IMR-90 (cell line): ENCODE data around the gene RPP25. TPM values are rescaled to one million over a fixed set of nuclear protein-coding genes. Genes with fewer than 3 reads are reported as not detected.

ENCODE experiments used
- ATAC-seq: fragments of 200-7000 bp; cut with Tn5 transposase; 2 replicates; pipeline ENCODE4 v1.9.1; 2020; ENCODE audit warnings: low read depth, mild to moderate bottlenecking, moderate library complexity
- Bru-seq: library from RNA; stranded (reverse); fragments of 400-500 nt; gene quantifications from one replicate; lab custom pipeline; 2021; lab: Mats Ljungman, UMichigan
- BruChase-seq, 2 experiments: library from RNA; stranded (reverse); fragments of 400-500 nt; gene quantifications; one replicate each; lab custom pipeline; 2021; lab: Mats Ljungman, UMichigan
- BruUV-seq: library from RNA; stranded (reverse); fragments of 400-500 nt; replicated peaks from 2 replicates; lab custom pipeline; 2021; lab: Mats Ljungman, UMichigan
- CTCF ChIA-PET: fragments of 300-600 bp; formaldehyde crosslinking; extraction: SDS; loops from one replicate; lab custom pipeline; 2021; ENCODE audit warnings: antibody characterized with exemption; lab: Yijun Ruan, JAX
- POLR2A ChIA-PET: fragments of 300-600 bp; sonication (Branson Sonifier 250); formaldehyde crosslinking; loops from one replicate; lab custom pipeline; 2022; ENCODE audit warnings: antibody characterized with exemption; ENCODE audit not compliant: unreplicated experiment; lab: Charles Lee
- DNase-seq: peaks from one replicate; pipeline ENCODE4 v3.0.0; 2013
- H2AFZ ChIP-seq: replicated peaks from 2 replicates; pipeline ENCODE3; 2013; ENCODE audit warnings: low read length, mild to moderate bottlenecking; ENCODE audit not compliant: poor library complexity
- H2AK5ac ChIP-seq: 2 replicates; pipeline ENCODE4 v1.6.1; 2013; ENCODE audit warnings: low read depth, low read length, inconsistent platforms
- H2AK9ac ChIP-seq: replicated peaks from 2 replicates; pipeline ENCODE3; 2013; ENCODE audit warnings: mild to moderate bottlenecking, low read depth, low read length, moderate library complexity; ENCODE audit not compliant: poor library complexity
- H2BK120ac ChIP-seq: 2 replicates; pipeline ENCODE4 v1.6.1; 2013; ENCODE audit warnings: low read depth, low read length, inconsistent platforms
- H2BK15ac ChIP-seq: 3 replicates; pipeline ENCODE4 v1.6.1; 2013; ENCODE audit warnings: low read depth, low read length, inconsistent platforms
- H2BK20ac ChIP-seq: 2 replicates; pipeline ENCODE4 v1.6.1; 2013; ENCODE audit warnings: low read depth, mild to moderate bottlenecking, inconsistent platforms, low read length, moderate library complexity
- H2BK5ac ChIP-seq: 2 replicates; pipeline ENCODE4 v1.6.1; 2013; ENCODE audit warnings: mild to moderate bottlenecking, low read depth, low read length, inconsistent platforms; ENCODE audit not compliant: poor library complexity, severe bottlenecking
- H3K14ac ChIP-seq: replicated peaks from 2 replicates; pipeline ENCODE4 v1.6.1; 2013; ENCODE audit warnings: low read depth, low read length, inconsistent platforms
- H3K18ac ChIP-seq: 2 replicates; pipeline ENCODE4 v1.6.1; 2013; ENCODE audit warnings: low read depth, low read length, control low read depth
- H3K23ac ChIP-seq: 2 replicates; pipeline ENCODE4 v1.6.1; 2013; ENCODE audit warnings: low read depth, low read length, inconsistent platforms
- H3K27ac ChIP-seq: 2 replicates; pipeline ENCODE4 v1.5.1; 2013; ENCODE audit warnings: mild to moderate bottlenecking, control low read depth, low read length; ENCODE audit not compliant: insufficient read depth
- H3K27me3 ChIP-seq: 2 replicates; pipeline ENCODE4 v1.6.1; 2013; ENCODE audit warnings: low read length; ENCODE audit not compliant: control insufficient read depth, insufficient read depth
- H3K36me3 ChIP-seq: 2 replicates; pipeline ENCODE4 v1.6.1; 2013; ENCODE audit warnings: low read length, mixed read lengths; ENCODE audit not compliant: control insufficient read depth, insufficient read depth
- H3K4ac ChIP-seq: 2 replicates; pipeline ENCODE4 v1.6.1; 2013; ENCODE audit warnings: low read depth, low read length, inconsistent platforms
- H3K4me1 ChIP-seq: 2 replicates; pipeline ENCODE4 v1.6.1; 2013; ENCODE audit warnings: low read length, mixed read lengths; ENCODE audit not compliant: control insufficient read depth, insufficient read depth
- H3K4me2 ChIP-seq: 2 replicates; pipeline ENCODE4 v1.6.1; 2013; ENCODE audit warnings: low read depth, mild to moderate bottlenecking, control low read depth, low read length, moderate library complexity
- H3K4me3 ChIP-seq: 2 replicates; pipeline ENCODE4 v1.5.1; 2013; ENCODE audit warnings: low read depth, mild to moderate bottlenecking, control low read depth, low read length, moderate library complexity; ENCODE audit not compliant: insufficient read depth
- H3K56ac ChIP-seq: 2 replicates; pipeline ENCODE4 v1.6.1; 2013; ENCODE audit warnings: low read length, inconsistent platforms; ENCODE audit not compliant: insufficient read depth; ENCODE audit errors: extremely low read depth
- H3K79me1 ChIP-seq, 2 experiments: 2 replicates each; pipeline ENCODE4 v1.6.1; 2013; ENCODE audit warnings: low read length in 2 of 2, inconsistent platforms in 1 of 2, low read depth in 1 of 2
- H3K9ac ChIP-seq: 2 replicates; pipeline ENCODE4 v1.6.1; 2013; ENCODE audit warnings: low read depth, low read length, control low read depth
- H3K9me1 ChIP-seq: 2 replicates; pipeline ENCODE4 v1.6.1; 2013; ENCODE audit warnings: low read length, inconsistent platforms; ENCODE audit not compliant: insufficient read depth
- H3K9me3 ChIP-seq: 2 replicates; pipeline ENCODE4 v1.6.1; 2013; ENCODE audit warnings: low read length; ENCODE audit not compliant: control insufficient read depth, insufficient read depth
- H4K20me1 ChIP-seq: 2 replicates; pipeline ENCODE4 v1.6.1; 2013; ENCODE audit warnings: low read length, inconsistent platforms; ENCODE audit not compliant: insufficient read depth
- H4K5ac ChIP-seq: 2 replicates; pipeline ENCODE4 v1.6.1; 2013; ENCODE audit warnings: mild to moderate bottlenecking, low read depth, low read length, control low read depth
- H4K8ac ChIP-seq, 2 experiments: 2 replicates each; pipeline ENCODE4 v1.6.1; 2013; ENCODE audit warnings: low read depth in 2 of 2, low read length in 2 of 2, control low read depth in 1 of 2, inconsistent platforms in 1 of 2
- H4K91ac ChIP-seq: 2 replicates; pipeline ENCODE4 v1.6.1; 2013; ENCODE audit warnings: low read depth, low read length, inconsistent platforms; ENCODE audit not compliant: insufficient read depth
- CHD1 ChIP-seq: IDR thresholded peaks from 2 replicates; pipeline ENCODE4 v1.6.1; 2012; ENCODE audit warnings: low read depth, low read length, improper control_type of control experiment
- CTCF ChIP-seq: conservative IDR thresholded peaks from 2 replicates; pipeline ENCODE4 v1.5.1; 2012; ENCODE audit warnings: mild to moderate bottlenecking, low read depth, low read length, improper control_type of control experiment
- ELK1 ChIP-seq: fragments of 150-350 bp; IDR thresholded peaks from 2 replicates; pipeline ENCODE4 v1.6.1; 2016; ENCODE audit warnings: low read depth, mild to moderate bottlenecking, low read length, moderate library complexity, borderline replicate concordance
- FOS ChIP-seq: fragments of 150-350 bp; IDR thresholded peaks from 2 replicates; pipeline ENCODE4 v1.6.1; 2016; ENCODE audit warnings: low read depth, low read length
- MAFK ChIP-seq: IDR thresholded peaks from 2 replicates; pipeline ENCODE4 v1.6.1; 2012; ENCODE audit warnings: low read depth, low read length, improper control_type of control experiment
- MAZ ChIP-seq: IDR thresholded peaks from 2 replicates; pipeline ENCODE4 v1.6.1; 2012; ENCODE audit warnings: low read depth, mild to moderate bottlenecking, low read length, improper control_type of control experiment, moderate library complexity, borderline replicate concordance
- NFE2L2 ChIP-seq: fragments of 150-350 bp; IDR thresholded peaks from 2 replicates; pipeline ENCODE4 v1.6.1; 2016; ENCODE audit warnings: low read depth, mild to moderate bottlenecking, low read length
- POLR2A ChIP-seq: IDR thresholded peaks from 2 replicates; pipeline ENCODE4 v1.6.1; 2012; ENCODE audit warnings: mild to moderate bottlenecking, low read depth, low read length
- RAD21 ChIP-seq: IDR thresholded peaks from 2 replicates; pipeline ENCODE4 v1.6.1; 2012; ENCODE audit warnings: low read length, improper control_type of control experiment
- SMC3 ChIP-seq: fragments of 150-350 bp; IDR thresholded peaks from 2 replicates; pipeline ENCODE4 v1.6.1; 2016; ENCODE audit warnings: low read depth, mild to moderate bottlenecking, antibody characterized with exemption, low read length, moderate library complexity
- USF2 ChIP-seq: fragments of 150-350 bp; IDR thresholded peaks from 2 replicates; pipeline ENCODE4 v1.6.1; 2017; ENCODE audit warnings: mild to moderate bottlenecking, antibody characterized with exemption, low read length, low read depth
- WGBS, 2 experiments: methylation state at CpG; one replicate each; pipeline versions ENCODE4 v1.1.5 to v1.1.7; 2013; ENCODE audit warnings: missing lambda C conversion rate in 2 of 2; ENCODE audit not compliant: insufficient read length in 1 of 2; ENCODE audit errors: extremely low coverage in 2 of 2; 5-methylcytosine and 5-hydroxymethylcytosine counted together
- dilution Hi-C: fragments of 300-500 bp; cut with HindIII; formaldehyde crosslinking; loops from one replicate; pipeline ENCODE4 v1.14.3; 2018; ENCODE audit warnings: low sequenced_read_pairs; ENCODE audit not compliant: unreplicated experiment
- in situ Hi-C: fragments of 300-500 bp; cut with MboI; formaldehyde crosslinking; loops from 3 replicates; pipeline ENCODE4 v1.14.3; 2019; ENCODE audit warnings: low sequenced_read_pairs, inconsistent platforms, mixed read lengths
- intact Hi-C: fragments of 100-400 bp; cut with micrococcal nuclease; formaldehyde crosslinking; loops from 2 replicates; pipeline ENCODE4 v1.10.0; 2022
- long read RNA-seq: library from polyadenylated mRNA; unstranded; transcript quantifications from one replicate; pipeline ENCODE4 v2.0.0, GENCODE V29; 2021; ENCODE audit not compliant: unreplicated experiment
- polyA plus RNA-seq, 3 experiments: library from polyadenylated mRNA; depleted of rRNA; stranded (reverse); fragments of >200 nt; gene quantifications; 2 replicates each; pipeline ENCODE4 v1.2.3, GENCODE V29; 2012; ENCODE audit warnings: low replicate concordance in 1 of 3
- total RNA-seq: library from RNA; depleted of rRNA; stranded (reverse); fragments of >200 nt; gene quantifications from 2 replicates; pipeline ENCODE4 v1.2.3, GENCODE V29; 2012; rRNA removed

RPP25 gene
- total RNA-seq (under 0.01 and 0.18 TPM in 2 replicates), polyA plus RNA-seq (2012; rRNA removed) (0.36 and 0.38 TPM in 2 replicates), Bru-seq, nascent RNA (percentile 20 among the genes with signal in this experiment), BruChase-seq, experiment 1, labeled RNA remaining after a 6-hour chase (percentile 25 among the genes with signal in this experiment), BruChase-seq, experiment 2, labeled RNA remaining after a 2-hour chase (percentile 20 among the genes with signal in this experiment)
- 0.47 and 0.49 TPM in 2 replicates for polyA plus RNA-seq (2012; cell fraction: cytosol; rRNA removed)
- 0.19 and 0.23 TPM in 2 replicates for polyA plus RNA-seq (2012; cell fraction: nucleus; rRNA removed; ENCODE audit: low replicate concordance)
- long read RNA-seq, partial matches to known transcripts: 0 of 4 reads
- long read RNA-seq, other reads (novel, unspliced or antisense): 0 of 4 reads

DNA sequence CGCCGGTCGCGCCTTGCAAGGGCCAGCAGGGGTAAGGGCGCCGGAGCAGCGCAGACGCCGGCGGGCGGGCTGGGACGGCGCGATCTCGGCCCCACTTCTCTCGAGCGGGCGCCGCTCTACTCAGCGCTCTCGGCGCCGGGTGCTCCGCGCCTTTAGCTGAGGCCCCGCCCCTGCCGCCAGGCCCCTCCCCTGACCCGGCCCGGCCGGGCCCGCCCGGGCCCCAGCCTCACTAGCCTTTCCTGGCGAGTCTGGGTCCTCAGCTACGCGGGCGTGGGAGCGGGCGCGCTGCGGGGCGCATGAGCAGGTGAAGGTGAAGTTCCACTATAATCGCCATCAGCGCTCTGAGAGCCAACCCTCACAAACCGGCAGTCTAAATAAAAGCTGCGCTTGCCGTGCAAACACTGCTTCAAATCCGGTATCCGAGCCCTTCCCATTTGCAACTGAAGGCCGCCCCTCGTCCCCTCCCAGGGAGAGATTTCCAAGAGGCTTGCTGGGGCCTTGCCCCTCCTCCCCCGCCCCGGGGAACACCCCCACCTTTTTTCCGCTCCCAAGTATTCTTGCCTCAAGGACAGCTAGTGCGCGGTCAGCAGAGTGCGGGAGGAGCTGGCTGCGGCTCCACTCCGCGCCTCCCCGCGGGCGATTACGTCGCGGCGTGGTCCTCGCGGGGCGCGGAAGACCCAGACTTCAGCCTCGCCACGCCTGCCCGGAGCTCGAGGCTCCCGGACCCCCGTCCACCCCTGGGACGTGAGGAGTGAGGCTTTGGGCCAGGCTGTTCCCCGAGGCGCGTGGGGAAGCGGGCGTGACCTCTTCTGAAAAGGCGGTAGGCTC, at the start of gene RPP25:
TSS of gene RPP25 (minus strand) at position 125 of the 828 bp plus-strand sequence. CDS start 189 bp downstream, outside the sequence.
- peak within 1 kb of the TSS; percentile 73 for H3K4me2 ChIP-seq
- no peak within 1 kb of the TSS; the same call in 1 of the 2 replicates for H3K27ac ChIP-seq
- H4K5ac ChIP-seq: no peak within 1 kb of the TSS
- peak within 1 kb of the TSS; percentile 37 for H3K4me3 ChIP-seq
- H3K9ac ChIP-seq: no peak within 1 kb of the TSS
- ChIA-PET CTCF (interaction anchor here (1.5 kb wide), 1 partner anchor 39 kb away, joined by 3 read pairs; the partner anchor contains the start of gene SCAMP5), POLR2A (interaction anchor here (0.6 kb wide), 1 partner anchor 12 kb away, joined by 5 read pairs; no protein-coding TSS in a partner anchor)
- H3K14ac ChIP-seq: no peak within 1 kb of the TSS
- H2AK5ac ChIP-seq: peak within 1 kb of the TSS; percentile 36; the same call in 1 of the 2 replicates
- no TSS peak for BruUV-seq
- peak within 1 kb of the TSS; percentile 92 for H2AFZ ChIP-seq
- H2BK20ac ChIP-seq: no peak within 1 kb of the TSS
- H2BK15ac ChIP-seq: no peak within 1 kb of the TSS
- peak within 1 kb of the TSS; percentile 78 for H2AK9ac ChIP-seq
- no peak within 1 kb of the TSS for H4K91ac ChIP-seq
- no peak within 1 kb of the TSS for H3K4ac ChIP-seq
- peak within 1 kb of the TSS in 1 of 2 experiments; percentile 39; a peak in 1 of 4 replicates for H4K8ac ChIP-seq
- 3% methylated on average over 41 of the region's 83 CpGs; no CpG with 5 or more reads in 1 of the 2 experiments for WGBS, 2 experiments
- H3K18ac ChIP-seq: no peak within 1 kb of the TSS
- ATAC-seq: peak; percentile 81
- peaks cover 8% of the 10 kb centered on the region; the same call in 1 of the 2 replicates for H3K4me1 ChIP-seq
- H2BK120ac ChIP-seq: no peak within 1 kb of the TSS
- peak; percentile 21 for DNase-seq
- H3K9me3 ChIP-seq: no peaks in the 10 kb centered on the region
- intact Hi-C loops: loop anchor here (10.0 kb wide), 1 partner anchor 582 kb away; no protein-coding TSS in a partner anchor
- H4K20me1 ChIP-seq: no peaks in the 10 kb centered on the region; the same call in 1 of the 2 replicates
- H3K56ac ChIP-seq: no peak within 1 kb of the TSS
- peaks cover 41% of the 10 kb centered on the region for H3K27me3 ChIP-seq
- H3K79me1 ChIP-seq: no peaks in the 10 kb centered on the region
- H3K9me1 ChIP-seq: no peaks in the 10 kb centered on the region
- no peaks in the 10 kb centered on the region for H3K36me3 ChIP-seq
- dilution Hi-C loops: no loop called here
- in situ Hi-C loops: no loop called here
- no peak within 1 kb of the TSS for H3K23ac ChIP-seq
- no peak within 1 kb of the TSS for H2BK5ac ChIP-seq
- TF ChIP-seq CTCF (no peak), ELK1 (no peak), POLR2A (no peak), RAD21 (no peak), NFE2L2 (no peak), SMC3 (no peak), USF2 (no peak), FOS (no peak), MAFK (no peak), MAZ (no peak), CHD1 (no peak)
